Measurements from ENCODE around the gene FTO. TPM values are rescaled to one million over a fixed set of nuclear protein-coding genes. Genes with fewer than 3 reads are reported as not detected.

FTO gene
- total and polyA plus RNA-seq, 2 of the 13 experiments (the other 11 are each of a cell fraction or from before 2014, with no cell fraction given), result 41.6 to 55.8 TPM

GRCh38 chr16:54067322-54068065, 363.5 kb downstream of the FTO start (continued):
- TF ChIP-seq REST (IDR thresholded peaks at IDR 0.05; ENCODE audit: borderline replicate concordance in 1 of 2, low read depth in 1 of 2, low read length in 2 of 2) (0 out of 4 replicates have a peak, but pooled peaks of 1 of the 2 experiments have one; percentile 19), TARDBP (CRISPR knock-in tag; IDR thresholded peaks at IDR 0.05) (0 out of 2 replicates have a peak, but pooled peaks have one; percentile 54), SAP130 (CRISPR knock-in tag; IDR thresholded peaks at IDR 0.05; ENCODE audit: low read depth) (peak; percentile 15; the same call in 1 of the 2 replicates), SOX6 (IDR thresholded peaks at IDR 0.05) (no peak), SOX6 (CRISPR knock-in tag; IDR thresholded peaks at IDR 0.05) (no peak), THAP11 (CRISPR knock-in tag; IDR thresholded peaks at IDR 0.05) (0 out of 2 replicates have a peak, but pooled peaks have one; percentile 9), MED1 (CRISPR knock-in tag; IDR thresholded peaks at IDR 0.05) (0 out of 2 replicates have a peak, but pooled peaks have one; percentile 3), NR2F6 (IDR thresholded peaks at IDR 0.05) (0 out of 2 replicates have a peak, but pooled peaks have one; percentile 49), NR2F6 (CRISPR knock-in tag; IDR thresholded peaks at IDR 0.05) (0 out of 2 replicates have a peak, but pooled peaks have one; percentile 9), PBX2 (CRISPR knock-in tag; IDR thresholded peaks at IDR 0.05) (peak; percentile 61; the same call in 1 of the 2 replicates)
